Colonic mucosa (tissue), 4 donors: ENCODE results near the gene MTA3. TPM values are rescaled to one million over a fixed set of nuclear protein-coding genes. Genes with fewer than 3 reads are reported as not detected.
"Not testable (repeated sequence)": the region's sequence is repeated elsewhere in the genome, so short reads cannot be mapped to it uniquely, and the experiment has no call there.

Experiments
- DNase-seq: peaks from one replicate; pipeline ENCODE4 v3.0.0-alpha.2; 2020
- H3K27ac ChIP-seq: fragments of 200-600 bp; one replicate; pipeline ENCODE4 v1.8.0; 2021
- H3K27me3 ChIP-seq: fragments of 200-600 bp; one replicate; pipeline ENCODE4 v1.8.0; 2021
- H3K36me3 ChIP-seq: fragments of 200-600 bp; one replicate; pipeline ENCODE4 v1.8.0; 2021
- H3K4me1 ChIP-seq: fragments of 200-600 bp; one replicate; pipeline ENCODE4 v1.8.0; 2021; ENCODE audit warnings: mild to moderate bottlenecking
- H3K4me3 ChIP-seq: fragments of 200-600 bp; one replicate; pipeline ENCODE4 v1.8.0; 2021
- H3K9ac ChIP-seq, 2 donors: one replicate each; pipeline ENCODE4 v1.7.0; 2013; ENCODE audit warnings: control low read depth in 2 of 2, low read depth in 2 of 2, low read length in 2 of 2
- H3K9me3 ChIP-seq: fragments of 200-600 bp; one replicate; pipeline ENCODE4 v1.8.0; 2021
- CTCF ChIP-seq: fragments of 200-600 bp; IDR thresholded peaks from one replicate; pipeline ENCODE4 v1.8.0; 2022; ENCODE audit warnings: antibody characterized with exemption, mild to moderate bottlenecking
- intact Hi-C: fragments of 100-400 bp; cut with DNase I; formaldehyde crosslinking; loops from one replicate; pipeline ENCODE4 v1.14.1; 2022
- total RNA-seq, 2 donors: library from RNA; stranded (reverse); fragmentation: NEBNext Ultra II Directional in 1 of 2; extraction: Animal tissue kit (Norgen Biotek cat#: 25700) in 1 of 2; gene quantifications; one replicate each; pipeline ENCODE4 v1.2.1, GENCODE V29; 2021
- donor health status: healthy.
- donor health status: DM: no; HTN: no; CAD: no.
- donor health status: DM: no; HTN: no; CAD: no.

The MTA3 gene
- total RNA-seq, 2 donors from 2014 or later = 41.4 to 46.2 TPM

- Histone ChIP-seq H3K9me3 (no peaks in the 10 kb centered on the region), H3K9ac (no peak overlapping the region), H3K27ac (no peak overlapping the region), H3K27me3 (no peaks in the 10 kb centered on the region), H3K36me3 (no peaks in the 10 kb centered on the region), H3K4me3 (no peak overlapping the region), H3K4me1 (peaks cover 4% of the 10 kb centered on the region)
- intact Hi-C loops = no loop called here
- no peak for DNase-seq
- no peak for TF ChIP-seq CTCF
Observed at GRCh38 chr2:42725657-42726056, 157.2 kb downstream of the MTA3 start.

GRCh38 chr2:42726680-42727079, 158.2 kb downstream of the MTA3 start:
- Histone ChIP-seq H3K27ac (no peak overlapping the region), H3K4me1 (peaks cover 4% of the 10 kb centered on the region), H3K4me3 (no peak overlapping the region), H3K36me3 (no peaks in the 10 kb centered on the region), H3K27me3 (no peaks in the 10 kb centered on the region), H3K9ac (no peak overlapping the region), H3K9me3 (no peaks in the 10 kb centered on the region)
- intact Hi-C loops = no loop called here
- no peak for TF ChIP-seq CTCF
- DNase-seq = no peak

GRCh38 chr2:42731316-42731715, 162.9 kb downstream of the MTA3 start:
- H3K9me3 ChIP-seq, H3K36me3 ChIP-seq, H3K4me1 ChIP-seq, H3K4me3 ChIP-seq, H3K27ac ChIP-seq, H3K27me3 ChIP-seq, H3K9ac ChIP-seq, intact Hi-C loops, DNase-seq: not testable (repeated sequence)

GRCh38 chr2:42733852-42734251, 165.4 kb downstream of the MTA3 start:
- no peak for DNase-seq
- Histone ChIP-seq H3K4me3 (no peak overlapping the region), H3K4me1 (no peaks in the 10 kb centered on the region), H3K9me3 (no peaks in the 10 kb centered on the region), H3K27ac (no peak overlapping the region), H3K27me3 (no peaks in the 10 kb centered on the region), H3K9ac (no peak overlapping the region), H3K36me3 (no peaks in the 10 kb centered on the region)
- intact Hi-C loops = no loop called here
- TF ChIP-seq CTCF = no peak

- TF ChIP-seq CTCF = no peak
- Histone ChIP-seq H3K9ac (no peak overlapping the region), H3K4me3 (no peak overlapping the region), H3K27me3 (no peaks in the 10 kb centered on the region), H3K36me3 (no peaks in the 10 kb centered on the region), H3K9me3 (no peaks in the 10 kb centered on the region), H3K4me1 (no peaks in the 10 kb centered on the region), H3K27ac (no peak overlapping the region)
- intact Hi-C loops = no loop called here
- DNase-seq = no peak
Observed at GRCh38 chr2:42736598-42737322, 168.3 kb downstream of the MTA3 start.

- intact Hi-C loops = no loop called here
- Histone ChIP-seq H3K36me3 (no peaks in the 10 kb centered on the region), H3K4me1 (no peaks in the 10 kb centered on the region), H3K9me3 (no peaks in the 10 kb centered on the region), H3K4me3 (no peak overlapping the region), H3K27ac (no peak overlapping the region), H3K27me3 (no peaks in the 10 kb centered on the region), H3K9ac (no peak overlapping the region)
- no peak for DNase-seq
- TF ChIP-seq CTCF = no peak
Observed at GRCh38 chr2:42741140-42741539, 172.7 kb downstream of the MTA3 start.
